SK-N-SH treated with all-trans-retinoic acid at 6 μM for 48 hours (cell line): ENCODE results near the gene NECAB3.

Experiments used
- PATZ1 ChIP-seq: fragments of 250-450 bp; sonication (Bioruptor Pico); IDR thresholded peaks from 2 replicates; pipeline ENCODE4 v1.8.0; 2020; ENCODE audit warnings: mild to moderate bottlenecking, moderate library complexity, borderline replicate concordance
- RARB ChIP-seq: fragments of 250-450 bp; sonication (Bioruptor Pico); IDR thresholded peaks from 2 replicates; pipeline ENCODE4 v1.8.0; 2021; ENCODE audit warnings: mild to moderate bottlenecking, moderate library complexity
- TOX ChIP-seq: fragments of 250-450 bp; sonication (Bioruptor Pico); IDR thresholded peaks from 2 replicates; pipeline ENCODE4 v1.8.0; 2021; ENCODE audit warnings: mild to moderate bottlenecking, moderate library complexity, borderline replicate concordance
- ZFP30 ChIP-seq: fragments of 450-650 bp; formaldehyde crosslinking; IDR thresholded peaks from 2 replicates; pipeline ENCODE4 v1.5.0; 2022; ENCODE audit warnings: mild to moderate bottlenecking, moderate library complexity
- ZNF70 ChIP-seq: fragments of 450-650 bp; formaldehyde crosslinking; IDR thresholded peaks from 2 replicates; pipeline ENCODE4 v1.5.0; 2020; ENCODE audit warnings: mild to moderate bottlenecking, moderate library complexity

- TF ChIP-seq PATZ1 (no peak), ZFP30 (CRISPR knock-in tag) (no peak), ZNF70 (CRISPR knock-in tag) (no peak), TOX (CRISPR knock-in tag) (no peak), RARB (CRISPR knock-in tag) (no peak)
These were observed 11.3 kb upstream of the NECAB3 start for GRCh38 chr20:33685328-33686099.
